ENCODE data around the gene FN3KRP.

Gene FN3KRP

DNA sequence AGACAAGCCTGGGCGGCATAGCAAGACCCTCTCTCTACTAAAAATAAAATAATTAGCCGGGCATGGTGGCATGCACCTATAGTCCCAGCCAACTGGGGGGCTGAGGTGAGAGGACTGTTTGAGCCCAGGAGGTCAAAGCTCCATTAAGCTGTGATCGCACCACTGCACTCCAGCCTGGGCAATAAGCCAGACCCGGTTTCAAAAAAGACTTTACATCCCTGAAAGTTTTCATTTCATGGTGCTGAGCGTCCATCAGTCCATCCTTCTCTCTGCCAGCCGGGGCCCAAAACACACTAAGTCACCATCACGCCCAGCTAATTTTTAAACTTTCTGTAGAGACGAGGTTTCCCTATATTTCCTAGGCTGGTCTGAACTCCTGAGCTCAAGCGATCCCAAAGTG, 28.6 kb upstream of the FN3KRP start:
- DNase-seq = no peak

DNA sequence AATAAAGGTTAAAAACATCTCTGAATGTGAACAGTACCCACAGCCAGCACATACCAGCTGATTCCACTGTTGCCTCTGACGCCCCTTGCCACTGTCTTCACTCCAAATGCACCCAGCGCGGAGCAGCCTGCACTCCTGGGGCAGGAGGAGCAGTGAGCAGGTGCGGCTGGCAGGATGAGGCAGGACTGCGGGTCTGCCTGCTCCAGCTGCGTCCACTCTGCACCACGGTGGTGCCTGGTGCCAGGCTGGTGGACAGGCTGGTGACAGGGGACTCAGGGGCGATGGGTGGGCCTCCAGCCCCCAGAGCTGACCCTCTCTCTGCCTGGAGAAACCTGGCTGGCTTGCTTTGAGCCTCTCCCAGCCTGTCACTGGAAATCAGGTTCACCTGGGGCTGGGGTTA, 27.4 kb upstream of the FN3KRP start:
- no peak for DNase-seq

DNA sequence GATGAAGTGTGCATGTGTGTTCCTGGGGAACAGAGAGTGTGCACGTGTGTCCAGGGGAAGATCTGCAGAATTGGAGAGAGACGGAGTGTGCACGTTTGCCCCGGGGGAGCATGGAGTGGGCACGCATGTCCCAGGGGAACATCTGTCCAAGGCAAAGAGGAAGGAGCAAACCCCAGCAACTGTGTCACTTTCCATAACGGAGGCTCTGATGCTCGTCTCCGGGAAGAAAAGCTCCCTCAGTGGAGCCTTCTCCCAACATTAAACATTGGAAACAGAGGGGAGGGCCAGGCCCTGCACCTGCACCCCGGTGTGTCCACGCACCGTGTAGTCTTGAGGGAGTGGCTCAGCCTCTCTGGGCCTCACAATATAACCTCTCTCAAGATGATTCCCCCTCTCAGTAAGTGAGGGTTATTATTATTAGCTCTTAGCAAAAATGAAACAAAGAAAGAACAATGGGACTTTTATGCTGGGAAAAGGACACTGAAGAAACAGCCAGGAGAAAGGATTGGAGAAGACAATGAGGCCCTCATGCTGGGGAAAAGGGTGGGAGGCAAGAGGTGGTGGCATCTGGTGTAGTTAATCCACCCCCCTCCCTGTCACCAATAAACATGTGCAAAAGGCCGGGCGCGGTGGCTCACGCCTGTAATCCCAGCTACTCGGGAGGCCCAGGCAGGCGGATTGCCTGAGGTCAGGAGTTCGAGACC, 25.6 kb upstream of the FN3KRP start:
- no peak for DNase-seq

DNA sequence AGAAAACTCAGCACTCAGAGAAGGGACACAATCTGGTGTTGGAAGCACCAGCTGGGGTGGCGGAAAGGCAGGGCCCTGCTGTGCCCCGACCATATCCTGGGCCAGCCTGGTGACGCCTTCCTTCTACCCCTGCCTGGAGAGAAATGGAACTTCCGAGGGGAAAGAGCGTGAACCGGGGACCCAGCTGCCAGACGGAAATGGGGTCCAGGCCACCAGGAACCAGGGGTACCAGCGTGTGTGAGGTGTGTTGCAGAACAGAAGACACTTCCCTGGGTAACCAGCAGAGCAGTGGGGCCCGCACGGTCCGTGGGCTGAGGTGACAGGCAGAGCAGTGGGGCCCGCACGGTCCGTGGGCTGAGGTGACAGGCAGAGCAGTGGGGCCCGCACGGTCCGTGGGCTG, 24.8 kb upstream of the FN3KRP start:
- DNase-seq = no peak

DNA sequence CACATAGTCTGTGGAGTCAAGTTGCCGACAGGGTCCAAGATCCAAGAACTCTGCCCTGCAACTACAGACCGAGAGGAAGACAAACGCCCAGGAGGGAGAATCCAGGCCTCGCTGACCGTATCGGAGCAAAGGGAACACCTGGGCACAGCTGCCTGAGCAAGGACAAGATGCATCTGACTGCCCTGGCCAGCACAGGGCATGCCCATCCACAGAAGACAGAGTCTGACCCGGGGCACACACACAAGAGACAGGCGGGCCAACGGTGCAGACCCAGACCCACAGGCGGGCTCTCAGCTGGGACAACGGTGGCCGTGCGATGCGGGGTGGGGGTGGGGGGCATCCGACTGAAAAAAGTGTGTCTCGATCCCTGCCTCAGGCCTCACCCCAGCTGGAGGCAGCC, 24.2 kb upstream of the FN3KRP start:
- DNase-seq = no peak

DNA sequence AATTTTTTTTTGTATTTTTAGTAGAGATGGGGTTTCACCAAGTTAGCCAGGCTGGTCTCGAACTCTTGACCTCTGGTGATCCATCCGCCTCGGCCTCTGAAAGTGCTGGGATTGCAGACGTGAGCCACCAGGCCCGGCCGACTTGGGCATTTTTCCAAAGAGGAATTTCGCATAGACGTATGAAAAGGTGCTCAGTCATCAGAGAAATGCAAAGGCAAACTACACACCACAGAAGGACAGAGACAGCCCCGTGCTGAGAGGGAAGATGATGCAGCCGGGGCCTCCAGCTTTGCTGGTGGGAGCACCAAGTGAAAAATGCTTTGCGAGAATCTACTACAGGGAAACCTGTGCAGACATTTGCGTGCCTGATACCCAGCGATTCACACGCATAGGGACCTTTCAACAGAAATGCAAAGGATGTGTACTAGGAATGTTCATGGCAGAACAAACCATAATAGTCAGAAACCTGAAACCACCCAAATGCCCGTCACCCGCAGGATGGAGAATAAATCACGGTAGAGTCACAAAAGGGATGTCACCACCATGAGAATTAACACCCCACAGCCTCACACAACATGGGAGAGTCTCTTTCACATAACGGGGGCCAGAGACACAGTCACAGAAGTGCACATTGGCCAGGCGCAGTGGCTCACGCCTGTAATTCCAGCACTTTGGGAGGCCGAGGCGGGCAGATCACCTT, 23.2 kb upstream of the FN3KRP start:
- no peak for DNase-seq

DNA sequence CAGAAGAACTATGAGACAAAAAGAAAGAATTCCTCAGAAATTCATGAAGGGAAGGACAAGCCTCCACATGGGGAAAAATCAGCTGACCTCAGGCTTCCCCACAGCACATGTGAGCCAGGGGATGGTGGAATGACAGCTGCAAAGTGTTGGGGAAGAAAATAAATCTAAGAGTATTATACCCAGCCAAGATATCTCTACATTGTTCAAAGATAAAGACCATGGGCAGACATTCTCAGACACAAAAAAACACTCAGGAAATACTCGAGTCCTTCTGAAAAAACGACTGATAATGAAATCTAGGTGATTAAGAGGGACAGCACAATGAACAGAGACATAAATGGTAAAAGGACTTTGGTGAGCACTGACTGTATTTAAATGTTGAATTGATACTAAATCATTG, 21.9 kb upstream of the FN3KRP start:
- no peak for DNase-seq

DNA sequence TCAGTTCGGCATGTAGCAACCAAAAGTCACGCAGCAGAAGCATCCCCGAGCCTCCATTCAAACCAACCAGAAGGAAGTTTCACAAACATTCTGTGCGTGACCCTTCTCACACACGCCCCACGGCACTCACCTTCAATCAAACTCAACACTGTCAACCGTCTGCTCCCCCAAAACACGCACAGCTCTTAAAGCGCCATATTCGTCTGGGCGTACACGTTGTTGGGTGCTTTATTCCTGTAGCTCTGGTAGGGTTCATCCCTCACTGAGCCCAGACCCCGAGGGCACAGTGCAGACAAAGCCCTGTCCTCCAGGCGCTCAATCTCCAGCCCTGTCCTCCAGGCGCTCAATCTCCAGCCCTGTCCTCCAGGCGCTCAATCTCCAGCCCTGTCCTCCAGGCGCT, 20.2 kb upstream of the FN3KRP start:
- DNase-seq = no peak

DNA sequence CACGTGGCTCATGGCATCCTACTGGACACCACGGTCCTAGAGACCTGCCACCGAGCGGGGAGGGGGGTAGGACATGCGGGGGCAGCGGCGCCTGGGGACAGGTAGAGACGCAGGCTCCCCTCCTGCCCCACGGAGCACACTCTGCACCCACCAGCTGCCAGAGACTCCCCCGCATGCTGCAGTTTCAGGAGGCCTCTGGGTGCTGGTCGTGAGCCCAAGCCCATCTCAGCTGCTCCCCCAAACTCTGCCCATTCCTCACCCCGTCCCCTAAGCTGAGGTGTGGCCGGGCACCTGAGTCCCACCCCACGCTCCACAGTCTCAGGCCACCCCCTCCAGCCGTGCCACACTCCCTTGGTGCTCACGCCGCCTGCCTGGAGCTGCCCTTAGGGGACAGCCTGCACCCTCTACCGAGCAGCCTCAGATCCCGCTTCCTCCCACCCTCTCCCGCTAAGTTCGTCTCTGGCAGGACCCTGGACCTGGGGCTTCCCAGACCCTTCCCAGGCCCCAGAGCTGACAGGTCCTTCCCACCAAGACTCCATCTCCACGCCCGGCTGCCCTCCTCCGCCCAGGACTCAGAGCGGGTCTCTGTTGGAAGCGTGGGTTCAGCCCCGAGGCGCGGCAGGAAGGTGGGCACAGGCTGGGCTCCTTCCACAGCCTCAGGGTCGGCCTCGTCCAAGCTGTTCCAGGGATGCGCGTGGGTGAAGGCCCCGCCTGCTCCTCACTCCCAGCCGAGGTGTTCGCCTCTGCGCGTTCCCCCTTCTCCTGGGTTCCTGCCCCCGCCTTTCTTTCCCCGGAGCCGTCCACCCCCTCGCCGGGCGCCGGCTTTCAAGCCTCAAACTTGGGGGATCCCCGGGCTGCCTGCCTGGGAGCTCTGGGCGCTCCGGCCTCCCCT, 19.3 kb upstream of the FN3KRP start:
- no peak for DNase-seq

DNA sequence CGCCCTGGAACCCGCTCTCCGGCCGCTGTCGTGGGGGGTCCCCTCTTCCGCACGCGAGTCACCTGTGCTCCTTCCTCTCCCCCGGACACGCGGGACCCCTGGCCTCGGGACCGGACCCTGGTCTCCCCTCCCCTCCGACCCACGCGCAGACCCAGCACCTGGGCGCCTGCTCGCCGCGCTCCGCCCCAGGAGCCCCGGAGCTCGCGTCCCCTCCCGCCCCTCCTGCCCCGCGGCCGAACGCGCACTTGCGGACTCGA, 18.8 kb upstream of the FN3KRP start:
- DNase-seq = no peak

DNA sequence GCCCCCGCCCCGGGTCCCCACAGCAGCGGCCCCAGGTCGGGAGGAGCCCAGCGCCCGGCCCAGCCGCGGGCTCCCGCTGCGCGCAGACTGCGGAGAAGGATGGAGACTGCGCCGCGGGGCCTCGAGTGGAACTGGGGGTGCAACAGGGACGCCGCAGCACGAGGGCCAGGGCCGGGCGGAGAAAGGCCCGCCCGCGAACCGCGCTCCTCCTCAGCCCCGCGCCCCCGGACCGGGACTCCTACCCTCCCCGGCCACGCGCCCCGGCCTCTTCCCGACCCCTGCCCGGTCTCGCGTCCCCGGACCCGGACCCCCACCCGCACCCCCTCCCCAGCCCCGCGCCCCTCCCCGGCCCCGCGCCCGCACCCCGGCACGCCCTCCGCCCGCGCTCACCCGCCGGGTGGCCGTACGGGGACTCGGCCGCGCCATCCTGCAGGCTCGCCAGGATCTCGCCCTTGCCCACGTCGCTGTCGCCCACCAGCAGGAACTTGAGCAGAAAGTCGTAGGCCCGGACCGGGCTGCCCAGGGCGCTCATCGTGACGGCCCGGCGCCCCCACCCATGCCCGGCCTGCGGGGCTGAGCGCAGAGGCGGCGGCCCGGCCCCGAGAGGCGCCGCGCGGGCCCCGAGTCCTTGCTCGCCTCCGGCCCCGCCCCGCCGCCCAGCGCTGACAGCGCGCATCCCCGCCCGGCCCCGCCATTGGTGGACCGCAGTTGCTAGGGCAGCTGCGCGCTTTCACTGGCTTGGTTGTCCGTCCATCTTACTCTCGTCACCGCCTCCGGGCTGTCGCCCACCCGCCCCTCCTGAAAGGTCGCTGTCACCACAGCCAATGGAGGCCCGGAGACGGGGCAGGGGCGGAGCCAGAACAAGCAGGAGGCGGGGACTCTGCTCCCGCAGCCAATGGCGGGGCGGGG, 18.2 kb upstream of the FN3KRP start, which contains the start of gene RAB40B:
RAB40B (minus strand) TSS at position 634 of the 909 bp plus-strand sequence; CDS start at position 532, 102 bp downstream.
- DNase-seq = peak; percentile 98

DNA sequence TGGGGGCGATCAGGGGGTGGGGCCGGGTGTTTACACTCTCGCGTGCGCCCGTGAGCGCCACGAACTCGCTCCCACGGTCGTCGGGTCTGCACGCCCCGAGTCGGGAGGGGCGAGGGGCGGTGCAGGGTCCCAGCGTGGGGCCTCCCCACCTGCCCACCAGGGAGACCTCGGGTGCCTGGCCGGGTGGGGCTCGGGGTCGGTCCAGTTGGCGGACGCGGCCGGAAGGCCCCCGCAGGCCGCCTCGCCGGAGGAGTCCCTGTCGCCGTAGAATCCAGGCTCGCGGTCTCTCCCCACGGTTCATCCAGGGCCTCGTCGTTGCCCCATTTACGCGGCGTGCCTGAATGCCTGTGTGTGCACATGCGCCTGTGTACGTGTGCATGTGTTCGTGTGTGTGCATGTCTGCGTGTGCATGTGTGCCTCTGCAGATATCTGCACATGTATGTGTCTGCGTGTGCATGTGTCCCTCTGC, 17.5 kb upstream of the FN3KRP start:
- DNase-seq = no peak

DNA sequence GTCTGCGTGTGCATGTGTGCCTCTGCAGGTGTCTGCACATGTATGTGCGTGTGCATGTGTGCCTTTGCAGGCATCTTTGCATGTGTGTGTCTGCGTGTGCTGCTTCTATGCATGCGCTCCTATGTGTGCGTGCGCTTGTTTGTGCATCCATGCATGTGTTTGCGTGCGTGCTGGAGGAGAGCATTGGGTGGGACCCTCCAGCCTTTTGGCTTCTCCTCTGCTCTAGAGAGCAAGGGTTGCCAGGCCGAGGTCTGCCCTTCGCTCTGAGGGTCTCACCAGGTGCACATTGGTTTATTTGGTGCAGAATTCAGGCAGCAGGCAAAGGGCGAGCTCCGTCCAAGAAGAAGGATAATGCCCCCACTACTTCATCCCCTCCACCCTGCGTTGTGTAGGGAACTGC, 17.0 kb upstream of the FN3KRP start:
- no peak for DNase-seq

DNA sequence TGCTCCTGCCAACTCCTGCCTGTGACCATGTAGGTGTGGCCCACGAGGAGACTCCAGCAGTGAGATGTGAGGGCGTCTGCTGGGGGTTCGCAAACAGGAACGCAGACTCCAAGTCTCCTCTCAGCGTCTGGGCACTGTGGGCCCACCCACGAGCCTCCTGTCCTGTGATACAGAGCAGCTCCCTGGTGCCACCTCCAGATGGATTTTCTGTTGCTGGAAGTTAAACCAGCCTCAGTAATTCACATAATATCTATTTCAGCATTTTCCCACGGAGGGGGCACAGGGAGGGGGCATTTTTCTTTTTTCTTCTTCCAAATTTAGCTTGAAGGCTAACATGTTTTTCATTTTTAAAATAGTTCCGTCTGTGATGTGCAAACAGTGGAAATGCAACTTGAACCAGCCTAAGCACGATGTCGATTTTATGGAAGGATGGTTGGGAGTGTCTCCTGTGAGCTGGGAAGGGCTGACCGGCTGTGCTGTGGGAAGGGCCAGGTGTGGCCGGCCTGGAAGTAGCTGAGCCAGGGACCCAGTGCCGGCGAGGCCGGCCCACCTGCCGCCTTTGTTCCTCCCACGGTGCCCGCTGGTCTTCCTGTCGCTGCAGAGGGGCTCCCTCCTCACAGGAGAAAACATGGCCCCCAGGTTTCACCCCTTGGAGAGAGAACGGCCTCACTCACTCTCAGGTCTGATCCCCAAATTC, 14.1 kb upstream of the FN3KRP start:
- DNase-seq = no peak

DNA sequence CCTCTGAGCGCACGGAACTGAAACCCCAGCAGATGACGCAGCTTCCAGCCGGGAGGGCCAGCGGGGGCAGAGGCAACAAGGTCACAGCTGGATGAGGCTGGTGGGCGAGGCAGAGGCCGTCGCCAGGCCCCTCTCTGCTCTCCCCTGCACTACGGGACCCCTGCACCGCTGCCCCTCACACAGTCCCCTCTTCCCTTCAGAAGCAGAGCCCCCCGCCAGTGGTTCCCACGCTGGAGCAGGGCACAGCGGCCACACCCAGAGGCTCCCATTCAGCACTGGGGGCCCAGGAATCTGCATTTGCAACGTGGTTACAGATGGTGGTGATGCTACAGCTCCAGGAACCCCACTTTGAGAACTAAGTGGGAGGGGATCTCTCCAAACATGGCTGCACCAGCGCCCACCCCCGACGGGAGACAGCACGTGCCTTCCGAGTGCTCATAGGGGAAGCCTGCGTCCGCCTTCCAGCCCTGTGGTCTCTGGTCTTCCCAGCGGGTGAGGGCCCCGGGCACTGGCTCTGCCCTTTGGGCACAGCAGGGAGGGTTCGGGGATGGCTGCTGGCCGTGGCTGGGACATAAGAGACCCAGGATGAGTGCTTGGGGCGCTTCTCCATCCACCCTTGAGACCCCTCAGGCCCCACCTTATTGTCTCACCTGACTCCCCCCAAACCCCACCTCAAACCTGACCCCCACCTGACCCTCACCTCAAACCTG, 13.3 kb upstream of the FN3KRP start:
- no peak for DNase-seq

DNA sequence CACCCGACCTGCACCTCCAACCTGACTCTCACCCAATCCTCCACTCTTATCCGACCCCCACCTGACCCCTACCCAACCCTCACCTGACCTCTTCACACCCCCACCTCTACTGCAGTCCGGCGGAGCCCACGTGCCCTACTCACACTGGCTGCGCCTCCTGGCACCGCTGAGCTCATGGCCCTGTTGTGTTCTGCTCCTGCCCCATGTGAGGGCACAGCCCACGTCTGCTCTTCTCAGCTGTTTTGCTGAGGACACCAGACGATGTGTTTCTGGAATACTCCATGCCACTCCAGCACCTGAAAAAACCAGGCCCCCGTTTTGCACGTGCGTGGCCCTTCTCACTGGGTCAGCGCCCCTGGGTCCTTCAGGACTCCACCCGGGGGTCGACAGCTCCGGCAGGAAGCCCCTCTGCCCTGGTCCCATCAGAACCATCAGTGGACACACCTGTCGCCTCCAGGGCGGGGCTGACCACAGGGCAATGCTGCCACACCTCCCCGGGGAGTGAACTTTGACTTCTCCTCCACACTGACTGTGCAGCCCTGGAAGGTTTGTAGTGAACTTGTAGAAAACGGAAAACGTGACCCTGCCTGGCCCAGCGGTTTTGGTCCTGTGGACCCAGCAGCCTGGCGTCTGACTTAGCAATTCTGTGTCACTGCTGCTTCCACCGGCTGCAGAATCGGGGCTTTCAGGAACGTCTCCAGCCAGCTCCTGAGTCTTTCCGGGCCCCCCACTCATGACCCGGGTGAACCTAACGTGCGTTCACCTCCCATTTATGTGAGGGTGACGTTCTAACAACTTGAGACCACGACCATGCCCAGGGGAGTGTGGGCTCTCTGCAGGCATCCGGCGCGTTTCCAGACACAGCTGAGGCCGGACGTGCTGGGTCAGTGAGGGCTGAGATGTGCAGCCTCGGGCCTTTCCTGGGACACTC, 12.3 kb upstream of the FN3KRP start:
- no peak for DNase-seq

DNA sequence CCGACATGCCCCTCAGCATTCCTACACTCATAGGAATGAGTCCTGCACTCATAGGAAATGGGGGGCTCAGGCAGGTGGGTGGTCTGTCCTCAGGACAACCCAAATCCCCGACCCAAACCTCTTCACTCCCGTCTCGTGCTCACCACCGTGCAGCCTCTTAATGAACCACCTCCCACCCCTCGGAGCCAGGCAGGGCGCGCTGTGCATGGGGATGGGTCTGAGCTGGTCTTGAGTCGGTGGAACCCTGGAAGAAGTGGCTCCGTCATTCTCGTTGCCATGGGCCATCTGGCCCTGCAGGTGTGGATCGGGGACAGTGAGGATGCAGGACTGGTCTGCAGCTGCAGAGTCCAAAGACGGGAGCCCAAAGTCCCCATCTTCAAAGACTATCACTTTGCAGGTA, 11.6 kb upstream of the FN3KRP start:
- no peak for DNase-seq

DNA sequence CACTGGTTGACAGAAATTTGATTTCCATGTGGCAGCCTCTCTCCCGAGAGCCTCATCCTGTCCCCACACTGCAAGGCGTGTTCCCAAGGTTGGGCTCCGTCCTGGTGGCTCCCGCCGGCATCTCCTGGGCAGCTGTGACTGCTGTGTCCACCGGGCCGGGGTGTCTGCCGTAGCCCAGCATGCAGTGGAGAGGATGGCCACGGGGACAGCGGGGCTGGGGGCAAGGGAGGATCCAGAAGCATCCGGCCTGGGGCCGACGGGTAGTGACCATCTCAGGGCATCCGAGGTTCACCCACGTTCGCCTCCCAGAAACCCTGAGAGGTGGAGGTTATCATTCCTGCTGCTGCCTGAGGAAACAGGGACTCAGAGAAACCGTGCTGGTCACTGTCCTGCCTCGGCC, 10.8 kb upstream of the FN3KRP start:
- DNase-seq = no peak

DNA sequence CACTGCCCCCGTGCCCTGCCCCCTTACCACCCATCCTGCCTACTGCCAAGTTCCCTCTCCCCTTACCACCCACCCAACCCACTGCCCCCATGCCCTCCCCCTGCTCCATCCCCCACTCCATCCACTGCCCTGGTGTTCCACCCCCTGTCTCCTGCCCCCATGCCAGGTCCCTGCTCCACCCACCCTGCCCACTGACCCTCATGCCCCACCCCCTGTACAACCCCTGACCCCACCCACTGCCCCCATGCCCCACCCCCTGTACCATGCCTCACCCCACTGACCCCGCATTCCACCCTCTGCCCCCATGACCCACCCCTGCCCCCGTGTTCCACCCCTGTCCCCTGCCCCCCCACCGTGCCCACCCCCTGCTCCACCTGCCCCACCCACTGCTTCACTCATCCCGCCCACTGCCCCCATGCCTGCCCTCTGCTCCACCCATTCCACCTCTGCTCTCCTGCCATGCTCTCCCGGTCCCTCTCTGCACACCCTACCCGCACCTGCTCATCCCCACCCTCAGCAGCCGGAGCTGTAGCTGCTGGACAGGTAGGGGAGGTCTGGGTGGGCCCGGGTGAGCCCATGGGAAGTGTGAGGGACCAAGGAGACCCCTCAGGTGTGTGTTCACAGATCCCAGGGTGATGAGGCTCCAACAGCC, 7.4 kb upstream of the FN3KRP start:
- DNase-seq = no peak
